Measurements from ENCODE around the gene CALM3.
A peak's percentile ranks its signal among the peaks of the same experiment; 100 is the strongest.

DNA sequence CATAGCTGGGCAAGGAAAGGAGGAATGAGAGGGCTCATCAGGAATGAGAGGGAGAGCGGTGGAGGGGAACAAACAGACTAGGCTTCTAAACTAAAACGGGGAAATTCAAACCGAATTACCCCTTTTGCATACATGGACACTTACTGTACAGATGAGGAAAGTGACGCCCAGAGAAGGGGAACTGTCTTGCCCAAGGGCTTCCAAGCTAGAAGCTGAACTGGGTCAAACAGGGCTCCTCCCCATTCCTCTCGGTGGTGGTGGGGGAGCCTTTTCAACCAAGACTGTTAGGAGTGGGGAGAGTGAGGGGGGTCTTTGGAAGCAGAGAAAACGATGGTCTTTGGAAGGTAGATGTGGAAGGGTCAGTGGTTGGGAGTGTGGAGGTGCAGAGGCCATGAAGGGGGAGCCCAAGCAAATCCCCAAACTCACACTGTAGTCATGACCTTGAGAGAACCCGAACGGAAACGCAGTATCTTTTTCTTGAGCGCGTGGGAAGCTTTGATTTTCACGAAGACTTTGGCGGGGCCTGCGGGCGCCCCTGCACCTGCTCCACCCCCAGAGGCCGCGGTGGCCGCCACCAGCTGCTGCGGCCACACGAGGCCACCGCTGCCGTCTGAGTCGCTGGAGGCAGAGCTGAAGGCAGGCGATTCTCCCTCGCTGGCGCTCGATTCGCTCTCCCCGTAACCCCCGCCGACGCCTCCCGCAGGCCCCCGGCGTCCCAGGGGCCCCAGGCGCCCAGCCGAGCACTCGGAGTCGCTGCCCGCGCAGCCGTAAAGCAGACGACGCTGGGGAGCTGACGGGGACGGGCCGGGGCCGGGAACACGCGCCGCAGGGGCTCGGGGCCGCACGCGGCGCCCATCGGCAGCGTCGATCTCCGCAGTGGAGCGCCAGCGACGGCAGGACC, 47.2 kb downstream of the CALM3 start:
- TF ChIP-seq CTCF (optimal IDR thresholded peaks at IDR 0.05 in 1 of 3, IDR thresholded peaks at IDR 0.05 in 1 of 3, conservative IDR thresholded peaks at IDR 0.05 in 1 of 3; ENCODE audit: extremely low read depth in 1 of 3, insufficient read depth in 2 of 3, low read length in 3 of 3): no peak
- TF ChIP-seq EZH2 (IDR thresholded peaks at IDR 0.05; ENCODE audit: low read length): peak; percentile 88
